Measurements from ENCODE around the gene ZNF750.

DNA sequence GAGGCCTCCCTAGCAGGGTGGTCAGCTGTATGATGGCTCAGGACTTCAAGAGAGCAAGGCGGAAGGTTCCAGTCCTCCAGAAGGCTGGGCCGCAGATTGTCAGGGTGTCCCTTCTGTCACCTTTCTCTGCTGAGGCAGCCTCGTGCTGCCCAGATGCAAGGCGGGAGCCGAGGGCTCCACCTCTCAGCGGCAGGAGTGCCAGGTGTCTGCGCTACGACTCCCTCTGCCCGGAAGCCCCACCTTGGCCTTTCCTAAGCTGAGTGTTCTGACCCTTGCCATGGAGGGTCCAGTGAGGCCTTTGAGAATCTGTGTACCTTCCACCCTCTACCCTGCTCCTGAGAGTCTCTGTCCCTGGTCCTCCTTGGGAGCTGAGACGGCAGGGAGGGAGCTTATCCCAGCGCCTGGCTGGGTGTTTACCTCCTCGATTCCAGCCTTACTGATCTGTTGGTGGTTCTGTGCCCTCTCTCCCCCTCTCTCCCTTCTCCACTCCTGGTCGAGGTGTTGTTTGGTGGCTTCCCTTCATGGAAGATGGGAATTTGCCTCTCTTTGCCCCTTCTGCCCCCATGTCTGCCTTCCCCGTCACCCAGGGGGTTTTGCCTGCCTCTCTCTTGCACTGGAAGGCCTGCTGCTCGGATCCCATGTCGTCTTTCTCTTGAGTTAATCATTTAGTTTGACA lies 2.2 kb upstream of the ZNF750 start:
- TF ChIP-seq POLR2AphosphoS5 (IDR thresholded peaks at IDR 0.05; ENCODE audit: low read depth, low read length) (no peak), POLR2A (IDR thresholded peaks at IDR 0.05; ENCODE audit: low read depth, low read length) (no peak)

Measured in GM12892 (cell line).